ENCODE results near the gene ALDH5A1. TPM values are rescaled to one million over a fixed set of nuclear protein-coding genes. Genes with fewer than 3 reads are reported as not detected.

ALDH5A1 gene
- total and polyA plus RNA-seq, 7 donors: 2.4 to 5.0 (median 2.8) TPM

GRCh38 chr6:24574809-24575208 is 80.0 kb downstream of the ALDH5A1 start:
- 70 to 87% methylated on average over 4 of the region's 4 CpGs for WGBS, 2 donors
- no peak for DNase-seq
- intact Hi-C loops (cut with DNase I): no loop called here

GRCh38 chr6:24576447-24576846 is 81.7 kb downstream of the ALDH5A1 start:
- Histone ChIP-seq H3K27me3 (no peaks in the 10 kb centered on the region), H3K36me3 (no peaks in the 10 kb centered on the region), H3K4me1 (no peaks in the 10 kb centered on the region), H3K27ac (no peak overlapping the region), H3K4me3 (no peak overlapping the region), H3K9me3 (no peaks in the 10 kb centered on the region)
- TF ChIP-seq POLR2A (IDR thresholded peaks at IDR 0.05) (no peak), CTCF (IDR thresholded peaks at IDR 0.05) (no peak), POLR2AphosphoS5 (IDR thresholded peaks at IDR 0.05) (no peak), EP300 (IDR thresholded peaks at IDR 0.05) (no peak)
- 94 to 96% methylated on average over 6 of the region's 6 CpGs for WGBS, 2 donors
- no peak for DNase-seq
- intact Hi-C loops (cut with DNase I): no loop called here

More at GRCh38 chr6:24574809-24575208, 80.0 kb downstream of the ALDH5A1 start:
- Histone ChIP-seq H3K36me3 (no peaks in the 10 kb centered on the region), H3K27ac (no peak overlapping the region), H3K27me3 (no peaks in the 10 kb centered on the region), H3K9me3 (no peaks in the 10 kb centered on the region), H3K4me3 (no peak overlapping the region), H3K4me1 (no peaks in the 10 kb centered on the region)
- TF ChIP-seq POLR2AphosphoS5 (IDR thresholded peaks at IDR 0.05) (no peak), POLR2A (IDR thresholded peaks at IDR 0.05) (no peak), EP300 (IDR thresholded peaks at IDR 0.05) (no peak), CTCF (IDR thresholded peaks at IDR 0.05) (no peak)

GRCh38 chr6:24581084-24581669 is 86.4 kb downstream of the ALDH5A1 start:
- H3K9me3 ChIP-seq: no peaks in the 10 kb centered on the region
- no peak for TF ChIP-seq POLR2A (IDR thresholded peaks at IDR 0.05)
- peak; percentile 32 to 77 (median 58) for TF ChIP-seq CTCF (IDR thresholded peaks at IDR 0.05)
- H3K4me3 ChIP-seq: no peak overlapping the region
- H3K27me3 ChIP-seq: no peaks in the 10 kb centered on the region
- intact Hi-C loops (cut with DNase I): loop anchor here (2.0 to 5.0 kb wide), 2 partner anchors 86 to 491 kb away; partner anchors contain the start of genes ACOT13 and TDP2
- WGBS, 2 donors: 52 to 64% methylated on average over 7 of the region's 7 CpGs
- no peak overlapping the region for H3K27ac ChIP-seq
- no peaks in the 10 kb centered on the region for H3K36me3 ChIP-seq
- peak; percentile 71 for DNase-seq
- H3K4me1 ChIP-seq: peaks cover 0 to 14% (median 9%) of the 10 kb centered on the region in 4 donors

GRCh38 chr6:24583463-24584381 is 89.0 kb downstream of the ALDH5A1 start:
- H3K4me3 ChIP-seq: peak overlapping the region in 1 of 4 donors; percentile 10
- intact Hi-C loops (cut with DNase I): loop anchor here (1.0 to 5.0 kb wide), 4 partner anchors 112 to 489 kb away; partner anchors contain the start of gene GMNN
- H3K27me3 ChIP-seq: no peaks in the 10 kb centered on the region
- no peak overlapping the region for H3K27ac ChIP-seq
- TF ChIP-seq CTCF (IDR thresholded peaks at IDR 0.05) (peak; percentile 38 to 76 (median 73)), POLR2AphosphoS5 (IDR thresholded peaks at IDR 0.05) (peak in 1 of 4 donors; percentile 25), POLR2A (IDR thresholded peaks at IDR 0.05) (no peak), EP300 (IDR thresholded peaks at IDR 0.05) (no peak)
- H3K4me1 ChIP-seq: peaks cover 0 to 14% (median 9%) of the 10 kb centered on the region in 4 donors
- WGBS, 2 donors: 13 to 21% methylated on average over 15 of the region's 15 CpGs
- no peaks in the 10 kb centered on the region for H3K36me3 ChIP-seq
- no peaks in the 10 kb centered on the region for H3K9me3 ChIP-seq
- peak; percentile 87 for DNase-seq

Data from sigmoid colon (tissue), 7 donors.